Caco-2 (cell line): ENCODE results near the gene MC3R. TPM values are rescaled to one million over a fixed set of nuclear protein-coding genes. Genes with fewer than 3 reads are reported as not detected.

Experiments used
- BruUV-seq: library from RNA; stranded (reverse); fragments of 400-500 nt; replicated peaks from 2 replicates; lab custom pipeline; 2021; lab: Mats Ljungman, UMichigan
- CTCF ChIA-PET: fragments of 300-600 bp; sonication (Branson Sonifier 250); formaldehyde crosslinking; loops from one replicate; lab custom pipeline; 2022; ENCODE audit warnings: antibody characterized with exemption; lab: Charles Lee
- POLR2A ChIA-PET: fragments of 300-600 bp; sonication (Branson Sonifier 250); formaldehyde crosslinking; loops from one replicate; lab custom pipeline; 2022; ENCODE audit warnings: antibody characterized with exemption; lab: Charles Lee
- DNase-seq, 2 experiments: peaks; one replicate each; pipeline versions ENCODE4 v3.0.0 to v3.0.0-alpha.2; 2020 to 2022
- H3K27me3 ChIP-seq: replicated peaks from 2 replicates; pipeline ENCODE4 v1.6.0; 2011; ENCODE audit warnings: low read length; ENCODE audit not compliant: control insufficient read depth, insufficient read depth
- H3K36me3 ChIP-seq: 2 replicates; pipeline ENCODE4 v1.5.1; 2011; ENCODE audit warnings: low read length; ENCODE audit not compliant: control insufficient read depth, insufficient read depth
- H3K4me1 ChIP-seq: fragments of 250-450 bp; sonication (Bioruptor Pico); 2 replicates; pipeline ENCODE4 v1.5.1; 2020; ENCODE audit warnings: mild to moderate bottlenecking
- H3K4me3 ChIP-seq: 2 replicates; pipeline ENCODE4 v1.5.1; 2011; ENCODE audit warnings: low read depth, mild to moderate bottlenecking, control low read depth, low read length
- H3K9me3 ChIP-seq: fragments of 250-450 bp; sonication (Bioruptor Pico); 2 replicates; pipeline ENCODE4 v1.5.1; 2020; ENCODE audit warnings: mild to moderate bottlenecking, moderate library complexity
- H3K27ac Mint-ChIP-seq: one replicate; pipeline ENCODE4 v1.8.0; 2022; ENCODE audit warnings: mixed read lengths; ENCODE audit not compliant: unreplicated experiment
- H3K27me3 Mint-ChIP-seq: one replicate; pipeline ENCODE4 v1.8.0; 2022; ENCODE audit warnings: mixed read lengths; ENCODE audit not compliant: insufficient read depth, unreplicated experiment
- H3K36me3 Mint-ChIP-seq: one replicate; pipeline ENCODE4 v1.8.0; 2022; ENCODE audit warnings: mild to moderate bottlenecking, mixed read lengths; ENCODE audit not compliant: insufficient read depth, unreplicated experiment
- H3K4me1 Mint-ChIP-seq: one replicate; pipeline ENCODE4 v1.8.0; 2022; ENCODE audit warnings: low read depth, mixed read lengths; ENCODE audit not compliant: unreplicated experiment
- H3K4me3 Mint-ChIP-seq: one replicate; pipeline ENCODE4 v1.8.0; 2022; ENCODE audit warnings: mild to moderate bottlenecking, moderate library complexity, mixed read lengths; ENCODE audit not compliant: unreplicated experiment
- H3K9me3 Mint-ChIP-seq: one replicate; pipeline ENCODE4 v1.8.0; 2022; ENCODE audit warnings: mixed read lengths; ENCODE audit not compliant: unreplicated experiment
- CTCF ChIP-seq, 2 experiments: fragments of 200-600 bp in 1 of 2; IDR thresholded peaks; 1 replicate in 1 of 2; 2 replicates in 1 of 2; pipeline versions ENCODE4 v1.5.1 to v1.8.0; 2011 to 2022; ENCODE audit warnings: antibody characterized with exemption in 1 of 2, control low read depth in 1 of 2, inconsistent platforms in 1 of 2, low read depth in 1 of 2, low read length in 1 of 2, mild to moderate bottlenecking in 1 of 2, moderate library complexity in 1 of 2; ENCODE audit not compliant: insufficient read depth in 1 of 2, severe bottlenecking in 1 of 2, unreplicated experiment in 1 of 2
- intact Hi-C: fragments of 100-400 bp; cut with micrococcal nuclease; formaldehyde crosslinking; loops from one replicate; pipeline ENCODE4 v1.10.0; 2022; ENCODE audit not compliant: unreplicated experiment
- total RNA-seq: library from RNA; stranded (reverse); gene quantifications from 2 replicates; pipeline ENCODE4 v1.2.3, GENCODE V29; 2022

The MC3R gene
- total RNA-seq, 1 experiment from 2014 or later: not detected

GRCh38 chr20:56204206-56204605 is 44.3 kb upstream of the MC3R start:
- Mint-ChIP-seq H3K36me3 (no peaks in the 10 kb centered on the region), H3K9me3 (peaks cover 32% of the 10 kb centered on the region), H3K27ac (no peak overlapping the region), H3K4me3 (no peak overlapping the region), H3K4me1 (no peaks in the 10 kb centered on the region), H3K27me3 (no peaks in the 10 kb centered on the region)
- ChIA-PET POLR2A (no interaction called here), CTCF (no interaction called here)
- BruUV-seq: no TSS peak
- no peak for TF ChIP-seq CTCF (IDR thresholded peaks at IDR 0.05; ENCODE audit: insufficient read depth in 1 of 2, low read depth in 1 of 2, low read length in 1 of 2, severe bottlenecking in 1 of 2, unreplicated experiment in 1 of 2)
- DNase-seq: no peak
- Histone ChIP-seq H3K4me1 (no peaks in the 10 kb centered on the region; the same call in 1 of the 2 replicates), H3K27me3 (no peaks in the 10 kb centered on the region), H3K4me3 (no peak overlapping the region), H3K9me3 (peaks cover 22% of the 10 kb centered on the region), H3K36me3 (no peaks in the 10 kb centered on the region)
- intact Hi-C loops: loop anchor here (5.0 kb wide), 1 partner anchor 153 kb away; the partner anchor contains the start of gene FAM210B

- intact Hi-C loops: no loop called here
- Mint-ChIP-seq H3K9me3 (peaks cover 32% of the 10 kb centered on the region), H3K27ac (no peak overlapping the region), H3K36me3 (no peaks in the 10 kb centered on the region), H3K4me1 (no peaks in the 10 kb centered on the region), H3K27me3 (no peaks in the 10 kb centered on the region), H3K4me3 (no peak overlapping the region)
- BruUV-seq: no TSS peak
- H3K4me3 ChIP-seq: no peak overlapping the region
- no peak for TF ChIP-seq CTCF (IDR thresholded peaks at IDR 0.05; ENCODE audit: insufficient read depth in 1 of 2, low read depth in 1 of 2, low read length in 1 of 2, severe bottlenecking in 1 of 2, unreplicated experiment in 1 of 2)
- CTCF ChIA-PET: no interaction called here
- H3K36me3 ChIP-seq: no peaks in the 10 kb centered on the region
- POLR2A ChIA-PET: no interaction called here
- no peak for DNase-seq
- H3K9me3 ChIP-seq: peaks cover 22% of the 10 kb centered on the region
- H3K27me3 ChIP-seq: no peaks in the 10 kb centered on the region
- H3K4me1 ChIP-seq: no peaks in the 10 kb centered on the region; the same call in 1 of the 2 replicates
Observed at GRCh38 chr20:56205346-56205745, 43.2 kb upstream of the MC3R start.

GRCh38 chr20:56207656-56208055 is 40.9 kb upstream of the MC3R start:
- Histone ChIP-seq H3K9me3 (peaks cover 12% of the 10 kb centered on the region; the same call in 1 of the 2 replicates), H3K4me1 (no peaks in the 10 kb centered on the region; the same call in 1 of the 2 replicates), H3K27me3 (no peaks in the 10 kb centered on the region), H3K4me3 (no peak overlapping the region), H3K36me3 (no peaks in the 10 kb centered on the region)
- H3K27ac Mint-ChIP-seq: no peak overlapping the region
- no peak for DNase-seq
- no peaks in the 10 kb centered on the region for H3K4me1 Mint-ChIP-seq
- no peaks in the 10 kb centered on the region for H3K27me3 Mint-ChIP-seq
- H3K36me3 Mint-ChIP-seq: no peaks in the 10 kb centered on the region
- no peak overlapping the region for H3K4me3 Mint-ChIP-seq
- ChIA-PET POLR2A (no interaction called here), CTCF (no interaction called here)
- peaks cover 25% of the 10 kb centered on the region for H3K9me3 Mint-ChIP-seq
- intact Hi-C loops: no loop called here
- TF ChIP-seq CTCF (IDR thresholded peaks at IDR 0.05; ENCODE audit: insufficient read depth in 1 of 2, low read depth in 1 of 2, low read length in 1 of 2, severe bottlenecking in 1 of 2, unreplicated experiment in 1 of 2): no peak
- BruUV-seq: no TSS peak
